H9 (cell line): ENCODE results near the gene PARD3. TPM values are rescaled to one million over a fixed set of nuclear protein-coding genes. Genes with fewer than 3 reads are reported as not detected.

Source experiments
- DNase-seq: peaks from one replicate; pipeline ENCODE4 v3.0.0-alpha.2; 2017
- H2AFZ ChIP-seq: one replicate; pipeline ENCODE4 v1.6.1; 2013; ENCODE audit warnings: mild to moderate bottlenecking, low read length, control low read depth, moderate library complexity
- H2AK5ac ChIP-seq: 2 replicates; pipeline ENCODE4 v1.6.1; 2013; ENCODE audit warnings: low read length, control low read depth, mixed read lengths; ENCODE audit not compliant: insufficient read length
- H2BK120ac ChIP-seq: one replicate; pipeline ENCODE4 v1.6.1; 2013; ENCODE audit warnings: low read depth, mild to moderate bottlenecking, low read length, control low read depth, inconsistent platforms; ENCODE audit not compliant: poor library complexity, severe bottlenecking
- H2BK12ac ChIP-seq: 2 replicates; pipeline ENCODE4 v1.6.1; 2013; ENCODE audit warnings: low read length, control low read depth, mixed read lengths, low read depth; ENCODE audit not compliant: insufficient read length
- H2BK15ac ChIP-seq: 2 replicates; pipeline ENCODE4 v1.6.1; 2013; ENCODE audit warnings: low read depth, low read length, control low read depth
- H2BK20ac ChIP-seq: one replicate; pipeline ENCODE4 v1.6.1; 2013; ENCODE audit warnings: low read depth, mild to moderate bottlenecking, low read length, control low read depth, inconsistent platforms; ENCODE audit not compliant: poor library complexity, severe bottlenecking
- H2BK5ac ChIP-seq: 2 replicates; pipeline ENCODE4 v1.6.1; 2013; ENCODE audit warnings: low read length, control low read depth, mixed read lengths; ENCODE audit not compliant: insufficient read length
- H3K14ac ChIP-seq: 2 replicates; pipeline ENCODE4 v1.6.1; 2013; ENCODE audit warnings: low read length, control low read depth; ENCODE audit not compliant: insufficient read depth
- H3K18ac ChIP-seq: 2 replicates; pipeline ENCODE4 v1.6.1; 2013; ENCODE audit warnings: low read depth, mild to moderate bottlenecking, mixed read lengths, low read length, control low read depth; ENCODE audit not compliant: insufficient read length
- H3K23ac ChIP-seq: 2 replicates; pipeline ENCODE4 v1.6.1; 2013; ENCODE audit warnings: low read length, control low read depth, mixed read lengths, low read depth; ENCODE audit not compliant: insufficient read length
- H3K23me2 ChIP-seq: 2 replicates; pipeline ENCODE4 v1.6.1; 2013; ENCODE audit warnings: low read depth, mild to moderate bottlenecking, mixed read lengths, low read length, control low read depth; ENCODE audit not compliant: insufficient read length, poor library complexity, severe bottlenecking
- H3K27ac ChIP-seq: 2 replicates; pipeline ENCODE4 v1.5.1; 2013; ENCODE audit warnings: low read length, control low read depth, mixed read lengths, low read depth; ENCODE audit not compliant: insufficient read length
- H3K27me3 ChIP-seq: 2 replicates; pipeline ENCODE4 v1.6.1; 2013; ENCODE audit warnings: low read length, control low read depth, inconsistent platforms; ENCODE audit not compliant: insufficient read depth
- H3K4ac ChIP-seq: 2 replicates; pipeline ENCODE4 v1.6.1; 2013; ENCODE audit warnings: low read depth, mild to moderate bottlenecking, control low read depth, inconsistent platforms, low read length, moderate library complexity
- H3K4me1 ChIP-seq: 2 replicates; pipeline ENCODE4 v1.6.1; 2013; ENCODE audit warnings: low read length, control low read depth, inconsistent platforms; ENCODE audit not compliant: insufficient read depth
- H3K4me2 ChIP-seq: 2 replicates; pipeline ENCODE4 v1.6.1; 2013; ENCODE audit warnings: low read length, control low read depth, mixed read lengths; ENCODE audit not compliant: insufficient read length, insufficient read depth
- H3K56ac ChIP-seq: 2 replicates; pipeline ENCODE4 v1.6.1; 2013; ENCODE audit warnings: low read depth, mild to moderate bottlenecking, mixed read lengths, low read length, control low read depth; ENCODE audit not compliant: insufficient read length
- H3K79me1 ChIP-seq: 2 replicates; pipeline ENCODE4 v1.6.1; 2013; ENCODE audit warnings: low read depth, mild to moderate bottlenecking, moderate library complexity, low read length, control low read depth, inconsistent platforms; ENCODE audit not compliant: insufficient read depth, poor library complexity, severe bottlenecking
- H3K79me2 ChIP-seq: 2 replicates; pipeline ENCODE4 v1.6.1; 2013; ENCODE audit warnings: low read length, control low read depth, inconsistent platforms; ENCODE audit not compliant: insufficient read depth
- H3K9ac ChIP-seq: 2 replicates; pipeline ENCODE4 v1.6.1; 2013; ENCODE audit warnings: low read length, control low read depth, mixed read lengths; ENCODE audit not compliant: insufficient read length; ENCODE audit errors: extremely low read depth
- H3K9me3 ChIP-seq: one replicate; pipeline ENCODE4 v1.6.1; 2013; ENCODE audit warnings: low read depth, low read length, inconsistent platforms; ENCODE audit not compliant: control insufficient read depth
- H3T11ph ChIP-seq: one replicate; pipeline ENCODE4 v1.6.1; 2013; ENCODE audit warnings: mild to moderate bottlenecking, low read length, control low read depth, inconsistent platforms
- H4K20me1 ChIP-seq: one replicate; pipeline ENCODE4 v1.6.1; 2013; ENCODE audit not compliant: control insufficient read depth, insufficient read length, insufficient read depth
- H4K5ac ChIP-seq: 2 replicates; pipeline ENCODE4 v1.6.1; 2013; ENCODE audit warnings: low read depth, mild to moderate bottlenecking, mixed read lengths, low read length, control low read depth; ENCODE audit not compliant: insufficient read length
- H4K8ac ChIP-seq: replicated peaks from 2 replicates; pipeline ENCODE4 v1.6.1; 2013; ENCODE audit warnings: low read length, control low read depth, mixed read lengths, low read depth; ENCODE audit not compliant: insufficient read length
- H4K91ac ChIP-seq: 2 replicates; pipeline ENCODE4 v1.6.1; 2013; ENCODE audit warnings: low read depth, mild to moderate bottlenecking, moderate library complexity, mixed read lengths, low read length, control low read depth; ENCODE audit not compliant: insufficient read length
- H3K27ac Mint-ChIP-seq, 3 experiments: 2 replicates in 2 of 3; 3 replicates in 1 of 3; pipeline ENCODE4 v1.8.0; 2020 to 2021; ENCODE audit warnings: mixed read lengths in 3 of 3, mild to moderate bottlenecking in 1 of 3, moderate library complexity in 1 of 3
- H3K27me3 Mint-ChIP-seq: 2 replicates; pipeline ENCODE4 v1.8.0; 2021; ENCODE audit warnings: low read depth, mild to moderate bottlenecking, moderate library complexity, mixed read lengths
- H3K36me3 Mint-ChIP-seq, 3 experiments: 2 replicates in 2 of 3; 3 replicates in 1 of 3; pipeline ENCODE4 v1.8.0; 2020 to 2021; ENCODE audit warnings: low read depth in 3 of 3, mixed read lengths in 3 of 3; ENCODE audit not compliant: insufficient read depth in 1 of 3
- H3K4me1 Mint-ChIP-seq, 2 experiments: 2 replicates each; pipeline ENCODE4 v1.8.0; 2020; ENCODE audit warnings: mixed read lengths in 2 of 2
- H3K4me3 Mint-ChIP-seq, 2 experiments: 2 replicates in 1 of 2; 3 replicates in 1 of 2; pipeline ENCODE4 v1.8.0; 2020 to 2021; ENCODE audit warnings: mild to moderate bottlenecking in 2 of 2, mixed read lengths in 2 of 2, moderate library complexity in 1 of 2
- H3K9me3 Mint-ChIP-seq, 2 experiments: 2 replicates in 1 of 2; 3 replicates in 1 of 2; pipeline ENCODE4 v1.8.0; 2020; ENCODE audit warnings: mild to moderate bottlenecking in 2 of 2, mixed read lengths in 2 of 2, moderate library complexity in 1 of 2
- WGBS: extraction: QIAGEN DNeasy Blood & Tissue Kit; methylation state at CpG from one replicate; pipeline ENCODE4 v1.1.7; 2013; ENCODE audit warnings: missing lambda C conversion rate, low lambda C conversion rate, mixed read lengths; ENCODE audit not compliant: insufficient read length; ENCODE audit errors: extremely low coverage; 5-methylcytosine and 5-hydroxymethylcytosine counted together
- total RNA-seq: library from RNA; stranded (reverse); gene quantifications from 2 replicates; pipeline ENCODE4 v1.2.1, GENCODE V29; 2021
- TF ChIP-seq, protein P1 (sequence below): fragments of 200-600 bp; sonication (generic); conservative IDR thresholded peaks from 3 replicates; pipeline ENCODE4 v1.8.0; 2021; ENCODE audit warnings: antibody characterized with exemption, mild to moderate bottlenecking

The PARD3 gene
- total RNA-seq, 1 experiment from 2014 or later = 44.7 TPM

DNA sequence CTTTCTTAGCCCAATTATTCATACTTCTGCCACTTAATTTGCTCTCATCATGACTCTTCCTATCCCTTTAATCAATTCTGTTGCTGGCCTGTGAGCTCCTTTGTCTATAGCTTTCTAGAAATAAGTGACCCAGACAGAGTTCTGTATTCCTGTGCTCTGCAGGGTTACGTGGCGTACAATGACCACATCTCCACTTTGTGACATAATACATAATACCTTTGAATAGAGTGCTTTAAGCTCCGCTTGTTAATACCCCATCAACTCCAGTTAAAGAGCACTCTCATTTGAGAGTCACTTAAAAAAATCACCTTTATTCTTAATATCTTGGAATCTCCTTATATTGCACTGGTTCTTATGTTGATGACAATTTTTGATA, 619.0 kb downstream of the PARD3 start:
- Histone ChIP-seq H3K14ac (no peak overlapping the region), H3K27me3 (no peaks in the 10 kb centered on the region), H3T11ph (no peak overlapping the region), H3K9me3 (no peaks in the 10 kb centered on the region), H2BK20ac (no peak overlapping the region), H3K23me2 (no peaks in the 10 kb centered on the region), H3K23ac (no peak overlapping the region), H4K8ac (no peak overlapping the region), H2BK12ac (no peak overlapping the region), H4K20me1 (no peaks in the 10 kb centered on the region), H3K79me2 (no peaks in the 10 kb centered on the region), H3K4ac (no peak overlapping the region), H3K4me2 (no peak overlapping the region), H2BK5ac (no peak overlapping the region), H3K18ac (no peak overlapping the region), H3K56ac (no peak overlapping the region), H2AFZ (no peak overlapping the region), H2BK120ac (no peak overlapping the region), H2AK5ac (no peak overlapping the region), H4K5ac (no peak overlapping the region), H2BK15ac (no peak overlapping the region), H3K9ac (no peak overlapping the region), H3K4me1 (no peaks in the 10 kb centered on the region; the same call in 1 of the 2 replicates), H3K27ac (no peak overlapping the region), H3K79me1 (no peaks in the 10 kb centered on the region), H4K91ac (no peak overlapping the region)
- 0 out of 7 replicates have a peak, but pooled peaks cover 0 to 4% (median 3%) of the 10 kb centered on the region in 3 experiments for H3K36me3 Mint-ChIP-seq
- no peak overlapping the region for H3K27ac Mint-ChIP-seq
- no peak for DNase-seq
- WGBS = no CpG with 5 or more reads among the region's 3 CpGs
- TF ChIP-seq, protein P1, sequence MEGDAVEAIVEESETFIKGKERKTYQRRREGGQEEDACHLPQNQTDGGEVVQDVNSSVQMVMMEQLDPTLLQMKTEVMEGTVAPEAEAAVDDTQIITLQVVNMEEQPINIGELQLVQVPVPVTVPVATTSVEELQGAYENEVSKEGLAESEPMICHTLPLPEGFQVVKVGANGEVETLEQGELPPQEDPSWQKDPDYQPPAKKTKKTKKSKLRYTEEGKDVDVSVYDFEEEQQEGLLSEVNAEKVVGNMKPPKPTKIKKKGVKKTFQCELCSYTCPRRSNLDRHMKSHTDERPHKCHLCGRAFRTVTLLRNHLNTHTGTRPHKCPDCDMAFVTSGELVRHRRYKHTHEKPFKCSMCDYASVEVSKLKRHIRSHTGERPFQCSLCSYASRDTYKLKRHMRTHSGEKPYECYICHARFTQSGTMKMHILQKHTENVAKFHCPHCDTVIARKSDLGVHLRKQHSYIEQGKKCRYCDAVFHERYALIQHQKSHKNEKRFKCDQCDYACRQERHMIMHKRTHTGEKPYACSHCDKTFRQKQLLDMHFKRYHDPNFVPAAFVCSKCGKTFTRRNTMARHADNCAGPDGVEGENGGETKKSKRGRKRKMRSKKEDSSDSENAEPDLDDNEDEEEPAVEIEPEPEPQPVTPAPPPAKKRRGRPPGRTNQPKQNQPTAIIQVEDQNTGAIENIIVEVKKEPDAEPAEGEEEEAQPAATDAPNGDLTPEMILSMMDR = no peak
- no peaks in the 10 kb centered on the region for H3K27me3 Mint-ChIP-seq
- no peaks in the 10 kb centered on the region; a peak in 1 of 5 replicates for H3K9me3 Mint-ChIP-seq
- peaks cover 29 to 41% of the 10 kb centered on the region in 2 experiments for H3K4me1 Mint-ChIP-seq
- no peak overlapping the region for H3K4me3 Mint-ChIP-seq
